GM10266 (cell line): Measurements from ENCODE around the gene SHISA9.

Experiments used
- DNase-seq: peaks from one replicate; pipeline ENCODE4 v3.0.0; 2012; ENCODE audit errors: extremely low spot score
- CTCF ChIP-seq: IDR thresholded peaks from 2 replicates; pipeline ENCODE4 v1.5.1; 2012; ENCODE audit warnings: mild to moderate bottlenecking, low read depth; ENCODE audit not compliant: control insufficient read depth, insufficient read depth; ENCODE audit errors: missing control alignments

SHISA9 gene

GRCh38 chr16:13127144-13127543, 225.7 kb downstream of the SHISA9 start:
- DNase-seq = no peak

GRCh38 chr16:13130586-13130985, 229.2 kb downstream of the SHISA9 start:
- no peak for DNase-seq
- no peak for TF ChIP-seq CTCF

More at GRCh38 chr16:13127144-13127543, 225.7 kb downstream of the SHISA9 start:
- no peak for TF ChIP-seq CTCF

GRCh38 chr16:13134836-13135235, 233.4 kb downstream of the SHISA9 start:
- DNase-seq = no peak
- no peak for TF ChIP-seq CTCF

GRCh38 chr16:13136901-13137300, 235.5 kb downstream of the SHISA9 start:
- no peak for DNase-seq
- TF ChIP-seq CTCF = no peak

- DNase-seq = no peak
- TF ChIP-seq CTCF = no peak
Observed at GRCh38 chr16:13138528-13138927, 237.1 kb downstream of the SHISA9 start.

- no peak for DNase-seq
- no peak for TF ChIP-seq CTCF
Observed at GRCh38 chr16:13139661-13140241, 238.4 kb downstream of the SHISA9 start.

GRCh38 chr16:13143551-13143950, 242.2 kb downstream of the SHISA9 start:
- TF ChIP-seq CTCF = no peak
- no peak for DNase-seq
